OCI-LY3 (cell line): ENCODE data around the gene HELT.

Experiments
- EZH2phosphoT487 ChIP-seq: fragments of 200-600 bp; shearing (Covaris generic); IDR thresholded peaks from 2 replicates; pipeline ENCODE4 v1.6.1; 2018; ENCODE audit warnings: antibody characterized with exemption, mixed run types, low read depth
- TF ChIP-seq, protein P1 (sequence below): fragments of 200-600, 300-600 bp; sonication (generic); IDR thresholded peaks from 2 replicates; pipeline ENCODE4 v1.5.1; 2014; ENCODE audit warnings: antibody characterized with exemption, low read length, low read depth

DNA sequence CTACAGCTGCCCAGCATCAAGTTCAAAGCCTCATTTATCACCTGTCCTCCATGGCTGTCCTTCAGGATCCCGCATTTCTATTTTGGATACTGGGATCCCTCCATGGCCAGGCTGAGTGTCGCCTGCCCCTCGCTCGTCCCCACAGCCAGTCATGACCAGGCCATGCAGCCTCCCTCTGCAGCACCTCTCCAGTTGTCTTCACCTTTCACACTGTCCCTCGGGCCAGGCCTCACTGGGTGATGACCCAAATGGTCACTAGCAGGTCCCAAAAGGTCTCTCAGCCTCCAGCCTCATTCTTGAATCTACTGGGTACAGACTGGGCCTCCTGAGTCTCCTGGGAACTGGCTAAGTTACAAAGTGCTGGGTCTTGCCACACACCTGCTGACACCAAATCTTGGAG lies 48.7 kb upstream of the HELT start:
- TF ChIP-seq, protein P1, sequence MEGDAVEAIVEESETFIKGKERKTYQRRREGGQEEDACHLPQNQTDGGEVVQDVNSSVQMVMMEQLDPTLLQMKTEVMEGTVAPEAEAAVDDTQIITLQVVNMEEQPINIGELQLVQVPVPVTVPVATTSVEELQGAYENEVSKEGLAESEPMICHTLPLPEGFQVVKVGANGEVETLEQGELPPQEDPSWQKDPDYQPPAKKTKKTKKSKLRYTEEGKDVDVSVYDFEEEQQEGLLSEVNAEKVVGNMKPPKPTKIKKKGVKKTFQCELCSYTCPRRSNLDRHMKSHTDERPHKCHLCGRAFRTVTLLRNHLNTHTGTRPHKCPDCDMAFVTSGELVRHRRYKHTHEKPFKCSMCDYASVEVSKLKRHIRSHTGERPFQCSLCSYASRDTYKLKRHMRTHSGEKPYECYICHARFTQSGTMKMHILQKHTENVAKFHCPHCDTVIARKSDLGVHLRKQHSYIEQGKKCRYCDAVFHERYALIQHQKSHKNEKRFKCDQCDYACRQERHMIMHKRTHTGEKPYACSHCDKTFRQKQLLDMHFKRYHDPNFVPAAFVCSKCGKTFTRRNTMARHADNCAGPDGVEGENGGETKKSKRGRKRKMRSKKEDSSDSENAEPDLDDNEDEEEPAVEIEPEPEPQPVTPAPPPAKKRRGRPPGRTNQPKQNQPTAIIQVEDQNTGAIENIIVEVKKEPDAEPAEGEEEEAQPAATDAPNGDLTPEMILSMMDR: no peak
- TF ChIP-seq EZH2phosphoT487: no peak
